VCaP (cell line): Measurements from ENCODE around the gene MEF2B.
A peak's percentile ranks its signal among the peaks of the same experiment; 100 is the strongest.

Experiments
- H3K27ac ChIP-seq: fragments of 450-650 bp; 2 replicates; pipeline ENCODE4 v1.5.1; 2017
- TF ChIP-seq, protein P1 (sequence below): fragments of 450-650 bp; conservative IDR thresholded peaks from 2 replicates; pipeline ENCODE4 v1.5.1; 2017; ENCODE audit warnings: mild to moderate bottlenecking, moderate library complexity

The MEF2B gene

DNA sequence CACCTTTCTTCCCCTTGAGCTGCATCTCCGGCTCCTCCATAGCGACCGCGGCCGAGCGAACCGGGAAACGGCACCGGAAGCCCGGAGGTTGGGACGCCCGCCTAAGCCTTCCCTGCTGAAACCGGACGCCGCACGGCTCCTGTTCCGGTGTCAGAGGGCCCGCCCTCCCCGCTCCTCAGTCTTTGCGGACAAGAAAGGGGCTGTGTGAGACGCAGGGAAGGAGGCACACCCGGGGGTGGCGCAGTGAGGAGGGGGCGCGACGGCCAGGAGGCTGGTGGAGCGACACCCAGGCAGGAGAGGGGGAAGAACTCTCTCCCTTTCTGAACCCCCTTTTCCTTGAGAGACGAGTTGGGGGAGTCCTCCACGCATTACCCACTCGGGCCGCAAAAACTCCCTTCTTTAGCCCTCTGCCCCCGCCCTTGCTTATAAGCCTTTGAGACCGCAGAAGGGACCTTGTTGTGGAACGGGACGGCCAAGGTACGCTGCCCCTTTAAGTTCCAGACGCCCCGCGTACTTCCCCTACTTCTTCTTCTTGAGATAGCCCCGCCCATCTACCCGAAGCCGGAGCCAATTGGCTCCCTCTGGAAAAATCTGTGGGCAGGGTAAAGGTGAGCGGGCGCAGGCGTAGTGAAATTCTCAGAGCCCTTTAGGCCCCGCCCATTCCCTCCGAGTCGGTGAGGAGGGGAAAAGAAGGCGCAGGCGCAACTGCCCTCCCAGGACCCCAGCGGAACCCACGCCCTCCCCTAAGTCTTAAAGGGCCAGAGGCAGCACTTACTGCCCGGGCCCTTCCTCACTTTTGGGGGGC, 22.2 kb upstream of the MEF2B start, which contains the start of the genes BORCS8 and RFXANK:
Gene BORCS8 (minus strand): TSS at position 75 of the 805 bp plus-strand sequence. CDS start 35 bp downstream, at position 40.
Gene RFXANK (plus strand): TSS at position 181 of the 805 bp plus-strand sequence. CDS start 1,689 bp downstream, outside the sequence.
- TF ChIP-seq, protein P1, sequence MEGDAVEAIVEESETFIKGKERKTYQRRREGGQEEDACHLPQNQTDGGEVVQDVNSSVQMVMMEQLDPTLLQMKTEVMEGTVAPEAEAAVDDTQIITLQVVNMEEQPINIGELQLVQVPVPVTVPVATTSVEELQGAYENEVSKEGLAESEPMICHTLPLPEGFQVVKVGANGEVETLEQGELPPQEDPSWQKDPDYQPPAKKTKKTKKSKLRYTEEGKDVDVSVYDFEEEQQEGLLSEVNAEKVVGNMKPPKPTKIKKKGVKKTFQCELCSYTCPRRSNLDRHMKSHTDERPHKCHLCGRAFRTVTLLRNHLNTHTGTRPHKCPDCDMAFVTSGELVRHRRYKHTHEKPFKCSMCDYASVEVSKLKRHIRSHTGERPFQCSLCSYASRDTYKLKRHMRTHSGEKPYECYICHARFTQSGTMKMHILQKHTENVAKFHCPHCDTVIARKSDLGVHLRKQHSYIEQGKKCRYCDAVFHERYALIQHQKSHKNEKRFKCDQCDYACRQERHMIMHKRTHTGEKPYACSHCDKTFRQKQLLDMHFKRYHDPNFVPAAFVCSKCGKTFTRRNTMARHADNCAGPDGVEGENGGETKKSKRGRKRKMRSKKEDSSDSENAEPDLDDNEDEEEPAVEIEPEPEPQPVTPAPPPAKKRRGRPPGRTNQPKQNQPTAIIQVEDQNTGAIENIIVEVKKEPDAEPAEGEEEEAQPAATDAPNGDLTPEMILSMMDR, result no peak
- H3K27ac ChIP-seq, result peak within 1 kb of the TSS; percentile 87

DNA sequence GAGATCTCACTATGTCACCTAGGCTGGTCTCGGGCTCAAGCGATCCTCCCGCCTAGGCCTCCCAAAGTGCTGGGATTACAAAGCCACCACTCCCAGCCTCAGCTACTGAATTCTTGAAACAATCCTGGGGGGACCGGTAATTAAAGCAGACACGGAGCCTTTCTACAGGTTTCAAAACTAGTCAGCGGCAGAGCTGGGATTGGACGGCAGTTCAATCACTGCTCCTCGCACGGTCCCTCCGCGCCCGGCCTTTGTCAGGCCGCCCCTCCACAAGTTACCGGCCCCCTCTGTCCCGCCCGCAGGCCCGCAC, 21.7 kb upstream of the MEF2B start:
- TF ChIP-seq, protein P1, result no peak
- peak overlapping the region; percentile 87 for H3K27ac ChIP-seq

DNA sequence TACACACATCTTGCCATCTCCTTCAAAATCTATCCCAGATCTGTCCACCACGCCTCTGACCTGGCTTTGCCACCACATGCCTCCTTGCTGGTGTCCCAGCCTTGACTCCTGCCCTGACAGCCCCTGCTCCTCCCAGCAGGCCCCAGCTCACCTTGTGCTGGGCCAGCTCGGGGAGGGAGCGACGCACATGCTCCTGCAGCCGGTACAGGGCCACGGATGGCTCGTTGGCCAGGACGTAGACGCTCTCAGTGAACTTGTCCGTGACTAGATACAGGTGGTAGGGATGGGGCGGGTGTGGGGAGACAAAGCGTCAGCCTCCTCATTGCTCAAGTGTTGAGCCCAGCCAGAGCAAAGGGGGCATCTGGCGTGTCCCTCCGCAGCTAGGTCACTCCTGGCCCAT, 16.7 kb upstream of the MEF2B start:
- H3K27ac ChIP-seq, result no peak overlapping the region

DNA sequence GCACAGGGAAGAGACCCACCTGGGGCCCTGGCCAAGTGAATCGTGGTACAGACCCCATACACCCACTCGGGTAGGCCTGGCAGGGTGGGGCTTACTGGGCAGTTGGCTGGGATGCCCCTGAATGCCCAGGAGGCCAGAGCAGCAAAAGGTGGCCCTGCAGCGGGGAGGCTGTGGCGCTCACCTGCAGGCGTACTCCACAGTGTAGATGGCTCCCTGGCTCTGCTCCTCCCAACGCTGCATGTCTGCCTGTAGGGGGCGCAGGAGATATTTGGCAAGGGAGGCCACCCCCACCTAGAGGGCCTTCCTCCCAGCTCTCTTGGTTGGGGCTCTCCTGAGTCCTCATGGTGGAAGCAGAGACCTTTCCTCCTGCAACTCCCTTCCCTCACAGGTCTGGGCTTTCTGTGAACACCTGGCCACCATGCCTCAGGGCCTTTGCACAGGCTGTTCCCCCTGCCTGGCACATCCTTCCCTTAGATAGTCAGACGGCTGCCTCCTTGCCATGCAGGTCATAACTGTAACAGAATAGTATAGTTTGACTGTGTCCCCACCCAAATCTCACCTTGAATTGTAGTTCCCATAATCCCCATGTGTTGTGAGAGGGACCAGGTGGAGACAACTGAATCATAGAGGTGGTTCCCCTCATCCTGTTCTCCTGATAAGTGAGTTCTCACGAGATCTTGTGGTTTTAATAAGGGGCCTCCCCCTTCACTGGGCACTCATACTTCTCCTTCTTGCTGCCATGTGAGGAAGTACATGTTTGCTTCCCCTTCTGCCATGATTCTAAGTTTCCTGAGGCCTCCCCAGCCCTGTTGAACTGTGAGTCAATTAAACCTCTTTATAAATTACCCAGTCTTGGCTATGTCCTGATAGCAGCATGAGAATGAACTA, 16.0 kb upstream of the MEF2B start:
- TF ChIP-seq, protein P1, result peak; percentile 60
- no peak overlapping the region for H3K27ac ChIP-seq

More for the DNA sequence above, 16.7 kb upstream of the MEF2B start:
- TF ChIP-seq, protein P1, result no peak

DNA sequence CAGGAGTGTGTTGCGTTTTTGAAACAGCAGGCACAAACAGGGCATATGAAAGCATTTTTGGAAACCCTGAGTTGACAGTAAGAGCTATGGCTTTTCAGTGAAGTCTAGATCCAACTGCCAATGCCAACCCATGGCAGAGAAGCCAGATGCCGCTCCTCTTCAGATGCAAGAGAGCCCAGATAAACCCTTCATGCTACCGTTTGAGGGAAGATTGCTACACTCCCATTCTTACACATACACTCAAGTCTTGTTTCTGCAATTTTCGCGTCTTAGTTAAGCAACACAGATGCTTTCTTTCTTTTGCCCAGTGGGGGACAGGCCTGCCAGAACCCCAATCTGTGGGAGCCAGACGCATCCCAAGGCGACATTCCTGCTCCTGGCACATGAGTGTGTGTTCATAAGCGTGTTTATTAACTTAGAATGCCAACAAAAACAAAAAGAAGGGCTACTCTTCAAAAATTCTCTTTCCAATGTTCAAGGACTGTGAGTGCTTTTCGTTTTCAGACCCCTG, 11.5 kb upstream of the MEF2B start:
- TF ChIP-seq, protein P1, result no peak
- no peak overlapping the region for H3K27ac ChIP-seq

DNA sequence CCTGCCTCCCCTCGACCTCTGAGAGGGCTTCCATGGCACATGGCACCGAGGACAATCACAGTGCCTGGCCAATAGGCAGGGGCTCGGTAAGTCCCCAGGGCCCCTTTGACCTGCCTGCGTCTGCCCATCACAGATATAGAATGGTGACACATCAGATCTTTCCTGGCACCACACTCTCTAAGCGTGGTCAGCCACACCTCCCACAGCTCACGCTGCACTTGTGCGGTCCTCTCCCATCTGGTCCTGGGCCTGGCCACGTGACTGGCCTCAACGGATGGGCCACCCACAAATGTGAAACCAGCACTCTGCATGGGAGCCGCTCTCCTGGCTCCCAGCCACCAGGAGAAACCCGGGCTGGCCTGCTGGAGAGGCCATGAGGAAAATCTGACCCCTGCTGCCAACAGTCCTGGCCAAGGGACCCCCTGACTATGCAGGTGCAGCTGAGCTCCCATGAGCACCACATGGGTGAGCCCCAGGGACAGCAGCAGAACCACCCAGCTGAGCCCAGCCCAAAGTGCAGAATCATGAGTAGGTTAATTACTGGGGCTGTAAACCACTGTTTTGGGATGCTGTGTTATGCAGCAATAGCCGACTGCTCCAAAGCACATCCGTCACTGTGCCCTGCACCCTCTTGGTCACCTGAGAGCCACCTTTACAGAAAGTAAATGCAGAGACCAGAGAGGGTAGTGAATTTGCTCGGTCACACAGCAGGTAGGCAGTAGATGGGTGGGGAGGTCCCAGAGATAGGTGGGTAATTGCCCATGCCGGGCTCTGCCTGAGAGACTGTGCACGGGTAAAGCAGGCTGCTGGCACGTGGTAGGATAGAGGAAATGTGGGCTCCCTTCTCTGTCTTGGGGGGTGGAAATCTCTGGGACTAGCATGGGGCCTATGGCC, 9.7 kb upstream of the MEF2B start:
- TF ChIP-seq, protein P1, result no peak
- H3K27ac ChIP-seq, result no peak overlapping the region
